ENCODE data around the gene PSMG2.
"Not testable (repeated sequence)": the region's sequence is repeated elsewhere in the genome, so short reads cannot be mapped to it uniquely, and the experiment has no call there.

PSMG2 gene

GRCh38 chr18:12750715-12751502 is 48.1 kb downstream of the PSMG2 start:
- H3K4me1 ChIP-seq (ENCODE audit: insufficient read depth, low read length), result no peaks in the 10 kb centered on the region
- H3K27ac ChIP-seq (ENCODE audit: low read depth, low read length), result no peak overlapping the region
- H3K4me3 ChIP-seq (ENCODE audit: low read depth in 1 of 2, low read length in 2 of 2), result no peak overlapping the region
- no peak overlapping the region for H3K9ac ChIP-seq (ENCODE audit: low read length)
- H3K9me3 ChIP-seq (ENCODE audit: low read length), result no peaks in the 10 kb centered on the region
- no peaks in the 10 kb centered on the region for H3K27me3 ChIP-seq (ENCODE audit: control insufficient read depth in 1 of 2, insufficient read depth in 2 of 2, low read length in 2 of 2)
- no peaks in the 10 kb centered on the region for H3K36me3 ChIP-seq (ENCODE audit: insufficient read depth, low read length)

- no peaks in the 10 kb centered on the region for H3K9me3 ChIP-seq (ENCODE audit: low read length)
- H3K4me3 ChIP-seq (ENCODE audit: low read depth in 1 of 2, low read length in 2 of 2), result no peak overlapping the region
- H3K9ac ChIP-seq (ENCODE audit: low read length), result no peak overlapping the region
- H3K27me3 ChIP-seq (ENCODE audit: control insufficient read depth in 1 of 2, insufficient read depth in 2 of 2, low read length in 2 of 2), result no peaks in the 10 kb centered on the region
- H3K27ac ChIP-seq (ENCODE audit: low read depth, low read length), result no peak overlapping the region
- no peaks in the 10 kb centered on the region for H3K36me3 ChIP-seq (ENCODE audit: insufficient read depth, low read length)
- H3K4me1 ChIP-seq (ENCODE audit: insufficient read depth, low read length), result no peaks in the 10 kb centered on the region
These were observed 48.7 kb downstream of the PSMG2 start for GRCh38 chr18:12751503-12751884.

DNA sequence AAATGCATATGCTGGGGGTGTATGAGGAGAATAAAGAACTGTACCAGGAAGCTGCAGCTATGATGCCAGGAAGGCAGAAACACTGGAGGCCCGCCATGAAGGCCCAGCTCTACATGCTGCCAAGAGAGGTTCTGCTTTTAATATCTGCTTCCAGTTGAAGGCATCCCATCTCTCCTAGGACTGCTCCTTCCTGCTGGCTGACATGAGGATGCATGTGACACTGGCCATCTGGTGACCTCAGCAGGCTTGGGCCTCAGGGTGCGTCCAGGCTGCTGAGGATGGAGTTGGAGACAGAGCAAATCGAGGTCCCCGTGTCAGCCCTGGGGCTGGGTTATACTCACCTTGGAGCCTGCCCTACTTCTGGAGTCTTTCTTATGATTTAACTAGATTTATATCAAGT is 49.0 kb downstream of the PSMG2 start:
- Histone ChIP-seq H3K4me1 (ENCODE audit: insufficient read depth, low read length) (no peaks in the 10 kb centered on the region), H3K27ac (ENCODE audit: low read depth, low read length) (no peak overlapping the region), H3K4me3 (ENCODE audit: low read depth in 1 of 2, low read length in 2 of 2) (no peak overlapping the region), H3K9me3 (ENCODE audit: low read length) (no peaks in the 10 kb centered on the region), H3K36me3 (ENCODE audit: insufficient read depth, low read length) (no peaks in the 10 kb centered on the region), H3K27me3 (ENCODE audit: control insufficient read depth in 1 of 2, insufficient read depth in 2 of 2, low read length in 2 of 2) (no peaks in the 10 kb centered on the region), H3K9ac (ENCODE audit: low read length) (no peak overlapping the region)

DNA sequence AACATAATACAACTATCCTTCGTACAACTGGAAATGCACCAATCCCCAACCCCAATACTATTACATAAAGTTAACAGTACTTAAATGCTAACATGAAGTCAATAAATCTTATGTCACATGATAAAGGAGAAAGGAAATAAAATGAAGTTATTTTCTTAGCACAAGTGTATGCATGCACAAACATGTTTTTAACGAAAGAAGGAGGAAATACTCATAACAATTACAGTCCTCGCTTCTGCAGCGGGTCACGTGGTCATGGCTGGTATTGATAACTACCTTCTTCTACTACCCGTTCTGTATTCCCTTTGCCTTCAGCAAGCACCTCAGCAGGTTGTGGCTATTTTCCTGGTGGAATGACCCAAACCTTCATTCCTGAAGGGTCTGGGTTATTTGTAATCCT is 51.7 kb downstream of the PSMG2 start:
- Histone ChIP-seq H3K27ac (ENCODE audit: low read depth, low read length) (no peak overlapping the region), H3K4me3 (ENCODE audit: low read depth in 1 of 2, low read length in 2 of 2) (no peak overlapping the region), H3K9me3 (ENCODE audit: low read length) (no peaks in the 10 kb centered on the region), H3K4me1 (ENCODE audit: insufficient read depth, low read length) (no peaks in the 10 kb centered on the region), H3K9ac (ENCODE audit: low read length) (no peak overlapping the region), H3K27me3 (ENCODE audit: control insufficient read depth in 1 of 2, insufficient read depth in 2 of 2, low read length in 2 of 2) (no peaks in the 10 kb centered on the region), H3K36me3 (ENCODE audit: insufficient read depth, low read length) (no peaks in the 10 kb centered on the region)

GRCh38 chr18:12755606-12756005 is 52.8 kb downstream of the PSMG2 start:
- H3K4me3 ChIP-seq (ENCODE audit: low read depth in 1 of 2, low read length in 2 of 2); H3K4me1 ChIP-seq (ENCODE audit: insufficient read depth, low read length); H3K36me3 ChIP-seq (ENCODE audit: insufficient read depth, low read length); H3K27me3 ChIP-seq (ENCODE audit: control insufficient read depth in 1 of 2, insufficient read depth in 2 of 2, low read length in 2 of 2); H3K27ac ChIP-seq (ENCODE audit: low read depth, low read length); H3K9ac ChIP-seq (ENCODE audit: low read length); H3K9me3 ChIP-seq (ENCODE audit: low read length): not testable (repeated sequence)

DNA sequence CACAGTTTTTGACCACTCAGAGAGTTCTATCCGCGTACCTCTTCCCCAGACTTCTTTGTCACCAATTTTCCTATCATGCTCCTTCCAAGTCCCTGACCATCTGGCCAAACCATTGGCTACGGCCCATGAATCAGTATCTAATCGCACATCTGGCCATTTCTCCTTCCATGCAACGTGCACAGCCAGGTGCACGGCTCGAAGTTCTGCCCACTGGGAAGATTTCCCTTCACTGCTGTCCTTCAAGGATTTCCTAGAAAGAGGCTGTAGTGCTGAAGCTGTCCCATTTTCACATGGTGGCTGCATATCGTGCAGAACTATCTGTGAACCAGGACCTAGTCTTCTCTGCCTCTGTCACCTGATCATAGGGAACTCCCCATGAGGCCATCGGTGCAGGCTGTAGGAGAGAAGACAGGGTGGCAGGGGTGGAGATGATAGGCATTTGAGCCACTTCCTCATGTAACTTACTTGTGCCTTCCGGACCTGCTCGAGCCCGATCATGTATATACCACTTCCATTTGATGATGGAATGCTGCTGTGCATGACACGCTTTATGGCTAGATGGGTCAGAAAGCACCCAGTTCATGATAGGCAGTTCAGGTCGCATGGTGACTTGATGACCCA is 53.9 kb downstream of the PSMG2 start:
- H3K27ac ChIP-seq (ENCODE audit: low read depth, low read length); H3K36me3 ChIP-seq (ENCODE audit: insufficient read depth, low read length); H3K9ac ChIP-seq (ENCODE audit: low read length): not testable (repeated sequence)

DNA sequence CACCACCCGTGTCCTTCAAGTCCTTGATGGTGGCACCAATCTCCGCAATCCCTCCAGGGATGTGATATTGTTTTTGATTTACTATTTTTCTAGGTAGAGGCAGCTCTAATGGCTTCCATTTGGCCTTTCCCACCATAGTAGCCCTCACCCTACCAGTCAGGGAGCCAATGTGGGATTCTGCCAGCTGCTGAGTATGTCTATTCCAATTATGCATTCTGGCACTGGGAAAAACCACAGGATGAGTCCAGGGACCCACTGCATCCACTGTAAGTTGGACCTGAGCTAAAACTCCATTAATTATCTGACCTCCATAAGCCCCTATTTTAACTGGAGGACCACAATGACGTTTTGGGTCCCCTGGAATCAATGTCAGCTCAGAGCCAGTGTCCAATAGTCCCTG is 55.7 kb downstream of the PSMG2 start:
- H3K9ac ChIP-seq (ENCODE audit: low read length); H3K9me3 ChIP-seq (ENCODE audit: low read length); H3K27ac ChIP-seq (ENCODE audit: low read depth, low read length); H3K4me1 ChIP-seq (ENCODE audit: insufficient read depth, low read length); H3K36me3 ChIP-seq (ENCODE audit: insufficient read depth, low read length); H3K4me3 ChIP-seq (ENCODE audit: low read depth in 1 of 2, low read length in 2 of 2); H3K27me3 ChIP-seq (ENCODE audit: control insufficient read depth in 1 of 2, insufficient read depth in 2 of 2, low read length in 2 of 2): not testable (repeated sequence)

More for the DNA sequence above, 53.9 kb downstream of the PSMG2 start:
- not testable (repeated sequence) for H3K27me3 ChIP-seq (ENCODE audit: control insufficient read depth in 1 of 2, insufficient read depth in 2 of 2, low read length in 2 of 2); H3K4me1 ChIP-seq (ENCODE audit: insufficient read depth, low read length); H3K4me3 ChIP-seq (ENCODE audit: low read depth in 1 of 2, low read length in 2 of 2); H3K9me3 ChIP-seq (ENCODE audit: low read length)

DNA sequence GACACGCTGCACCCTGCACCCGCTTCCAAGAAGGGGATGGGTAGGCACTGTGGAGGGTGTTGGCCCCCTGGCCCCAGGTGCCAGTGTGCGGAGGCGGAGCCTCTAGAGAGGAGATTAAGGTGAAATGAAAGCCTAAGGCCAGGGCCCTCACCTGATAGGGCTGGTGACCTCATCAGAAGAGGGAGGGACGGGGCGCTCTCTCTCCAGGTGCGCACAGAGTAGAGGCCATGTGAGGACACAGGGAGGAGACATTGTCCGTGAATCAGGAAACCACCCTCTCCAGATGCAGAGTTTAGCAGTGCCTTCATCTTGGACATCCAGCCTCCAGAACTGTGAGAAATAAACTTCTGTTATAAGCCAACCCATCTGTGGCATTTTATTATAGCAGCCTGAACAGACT is 62.3 kb downstream of the PSMG2 start:
- no peaks in the 10 kb centered on the region for H3K36me3 ChIP-seq (ENCODE audit: insufficient read depth, low read length)
- no peaks in the 10 kb centered on the region for H3K27me3 ChIP-seq (ENCODE audit: control insufficient read depth in 1 of 2, insufficient read depth in 2 of 2, low read length in 2 of 2)

DNA sequence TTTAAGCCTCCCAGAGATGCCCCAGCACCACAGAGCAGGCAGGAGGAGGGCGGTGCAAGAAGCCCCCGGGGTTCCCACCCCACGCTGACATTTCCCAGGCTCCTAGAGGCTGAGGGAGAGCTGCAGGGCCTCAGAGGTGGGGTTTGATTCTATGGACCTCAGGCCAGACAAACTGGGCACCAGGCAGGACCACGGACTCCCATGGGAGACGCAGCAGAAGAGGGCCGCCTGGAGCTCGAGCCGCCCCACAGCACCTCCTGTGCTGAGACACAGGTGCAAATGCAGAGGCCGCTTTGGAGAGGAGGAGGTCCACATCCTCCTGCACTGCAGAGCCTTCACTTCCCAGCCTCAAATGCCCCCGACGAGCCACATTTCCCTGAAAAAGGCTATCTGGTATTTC is 62.7 kb downstream of the PSMG2 start:
- Histone ChIP-seq H3K27me3 (ENCODE audit: control insufficient read depth in 1 of 2, insufficient read depth in 2 of 2, low read length in 2 of 2) (no peaks in the 10 kb centered on the region), H3K4me1 (ENCODE audit: insufficient read depth, low read length) (no peaks in the 10 kb centered on the region)

More for the DNA sequence above, 62.3 kb downstream of the PSMG2 start:
- Histone ChIP-seq H3K27ac (ENCODE audit: low read depth, low read length) (no peak overlapping the region), H3K4me3 (ENCODE audit: low read depth in 1 of 2, low read length in 2 of 2) (no peak overlapping the region), H3K4me1 (ENCODE audit: insufficient read depth, low read length) (no peaks in the 10 kb centered on the region), H3K9ac (ENCODE audit: low read length) (no peak overlapping the region), H3K9me3 (ENCODE audit: low read length) (no peaks in the 10 kb centered on the region)

GRCh38 chr18:12766986-12767433 is 64.2 kb downstream of the PSMG2 start:
- Histone ChIP-seq H3K27me3 (ENCODE audit: control insufficient read depth in 1 of 2, insufficient read depth in 2 of 2, low read length in 2 of 2) (no peaks in the 10 kb centered on the region), H3K4me1 (ENCODE audit: insufficient read depth, low read length) (no peaks in the 10 kb centered on the region), H3K36me3 (ENCODE audit: insufficient read depth, low read length) (no peaks in the 10 kb centered on the region)

More for the DNA sequence above, 62.7 kb downstream of the PSMG2 start:
- no peaks in the 10 kb centered on the region for H3K36me3 ChIP-seq (ENCODE audit: insufficient read depth, low read length)
- no peak overlapping the region for H3K27ac ChIP-seq (ENCODE audit: low read depth, low read length)
- H3K4me3 ChIP-seq (ENCODE audit: low read depth in 1 of 2, low read length in 2 of 2), result no peak overlapping the region
- H3K9ac ChIP-seq (ENCODE audit: low read length), result no peak overlapping the region
- H3K9me3 ChIP-seq (ENCODE audit: low read length), result no peaks in the 10 kb centered on the region

DNA sequence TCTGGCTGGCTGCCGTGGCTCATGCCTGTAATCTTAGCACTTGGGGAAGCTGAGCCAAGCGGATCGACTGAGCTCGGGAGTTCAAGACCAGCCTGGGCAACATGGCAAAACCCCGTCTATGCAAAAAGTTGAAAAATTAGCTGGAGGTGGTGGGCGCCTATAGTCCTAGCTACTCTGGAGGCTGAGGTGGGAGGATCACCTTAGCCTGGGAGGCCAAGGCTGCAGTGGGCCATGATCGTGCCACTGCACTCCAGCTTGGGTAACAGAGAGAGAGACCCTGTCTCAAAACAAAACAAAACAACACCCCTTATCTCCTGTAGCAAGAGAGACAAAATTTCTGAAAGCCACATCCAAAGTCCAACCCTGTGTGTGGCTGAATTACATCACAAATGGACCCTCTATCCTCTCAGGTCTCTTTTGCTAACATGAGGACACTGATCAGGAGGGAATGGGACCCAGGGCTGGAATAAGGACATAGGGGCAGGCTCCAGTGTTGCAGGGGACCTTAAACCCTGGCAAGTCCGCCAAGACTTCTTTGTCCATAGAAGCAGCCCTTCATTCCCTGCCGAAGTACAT is 64.8 kb downstream of the PSMG2 start:
- H3K27me3 ChIP-seq (ENCODE audit: control insufficient read depth in 1 of 2, insufficient read depth in 2 of 2, low read length in 2 of 2), result no peaks in the 10 kb centered on the region
- no peaks in the 10 kb centered on the region for H3K9me3 ChIP-seq (ENCODE audit: low read length)
- no peak overlapping the region for H3K9ac ChIP-seq (ENCODE audit: low read length)
- H3K4me3 ChIP-seq (ENCODE audit: low read depth in 1 of 2, low read length in 2 of 2), result no peak overlapping the region
- H3K36me3 ChIP-seq (ENCODE audit: insufficient read depth, low read length), result no peaks in the 10 kb centered on the region
- H3K4me1 ChIP-seq (ENCODE audit: insufficient read depth, low read length), result no peaks in the 10 kb centered on the region
- no peak overlapping the region for H3K27ac ChIP-seq (ENCODE audit: low read depth, low read length)

More at GRCh38 chr18:12766986-12767433, 64.2 kb downstream of the PSMG2 start:
- no peak overlapping the region for H3K27ac ChIP-seq (ENCODE audit: low read depth, low read length)
- H3K9me3 ChIP-seq (ENCODE audit: low read length), result no peaks in the 10 kb centered on the region
- no peak overlapping the region for H3K9ac ChIP-seq (ENCODE audit: low read length)
- H3K4me3 ChIP-seq (ENCODE audit: low read depth in 1 of 2, low read length in 2 of 2), result no peak overlapping the region

All from muscle layer of colon (tissue), 2 donors.